GM12878 (cell line): ENCODE measurements around the gene DNAJC17. TPM values are rescaled to one million over a fixed set of nuclear protein-coding genes. Genes with fewer than 3 reads are reported as not detected.

ENCODE experiments used
- ATAC-seq: fragments of 200-7000 bp; cut with Tn5 transposase; 3 replicates; pipeline ENCODE4 v1.9.1; 2020; ENCODE audit warnings: mild to moderate bottlenecking, moderate library complexity
- BruUV-seq: library from RNA; stranded (reverse); fragments of 400-500 nt; replicated peaks from 2 replicates; lab custom pipeline; 2021; lab: Mats Ljungman, UMichigan
- CTCF ChIA-PET: fragments of 300-600 bp; sonication (Branson Sonifier 250); formaldehyde crosslinking; extraction: SDS; loops from one replicate; lab custom pipeline; 2021; ENCODE audit warnings: inconsistent platforms; lab: Yijun Ruan, JAX
- POLR2A ChIA-PET: fragments of 350-600 bp; formaldehyde crosslinking; extraction: SDS; loops from one replicate; lab custom pipeline; 2021; ENCODE audit warnings: inconsistent platforms; lab: Charles Lee
- RAD21 ChIA-PET: fragments of 300-600 bp; sonication (Branson Sonifier 250); formaldehyde crosslinking; loops from one replicate; lab custom pipeline; 2023; ENCODE audit warnings: antibody characterized with exemption; ENCODE audit not compliant: unreplicated experiment; lab: Charles Lee
- SMC1A ChIA-PET: fragments of 300-600 bp; sonication (Branson Sonifier 250); formaldehyde crosslinking; loops from one replicate; lab custom pipeline; 2023; ENCODE audit not compliant: unreplicated experiment, uncharacterized antibody; lab: Charles Lee
- DNase-seq: peaks from one replicate; pipeline ENCODE4 v3.0.0-alpha.2; 2011; ENCODE audit warnings: low read depth, low spot score
- FAIRE-seq: peaks from 3 replicates; lab custom pipeline; 2011; peaks lifted over from hg19 to GRCh38; lab: Jason Lieb, UNC
- H2AFZ ChIP-seq: 2 replicates; pipeline ENCODE4 v1.6.0; 2011; ENCODE audit warnings: low read depth, low read length, control low read depth; ENCODE audit not compliant: control insufficient read depth
- H3K27ac ChIP-seq: 2 replicates; pipeline ENCODE4 v1.5.1; 2011; ENCODE audit warnings: control low read depth; ENCODE audit not compliant: control insufficient read depth, insufficient read depth
- H3K27me3 ChIP-seq, 2 experiments: replicated peaks in 1 of 2; 2 replicates each; pipeline versions ENCODE4 v1.6.0 to v1.6.1; 2011; ENCODE audit warnings: low read length in 1 of 2; ENCODE audit not compliant: control insufficient read depth in 2 of 2, insufficient read depth in 2 of 2
- H3K36me3 ChIP-seq, 2 experiments: 2 replicates each; pipeline ENCODE4 v1.5.1; 2011; ENCODE audit warnings: low read length in 1 of 2; ENCODE audit not compliant: control insufficient read depth in 2 of 2, insufficient read depth in 2 of 2
- H3K4me1 ChIP-seq: 2 replicates; pipeline ENCODE4 v1.6.1; 2011; ENCODE audit warnings: mild to moderate bottlenecking, low read length, moderate library complexity, mixed read lengths; ENCODE audit not compliant: control insufficient read depth, insufficient read depth
- H3K4me2 ChIP-seq: 2 replicates; pipeline ENCODE4 v1.6.0; 2011; ENCODE audit warnings: control low read depth; ENCODE audit not compliant: control insufficient read depth, insufficient read depth
- H3K4me3 ChIP-seq: fragments of 200-600 bp; sonication (generic); 2 replicates; pipeline ENCODE4 v1.5.1; 2016
- H3K79me2 ChIP-seq: 2 replicates; pipeline ENCODE4 v1.6.0; 2011; ENCODE audit warnings: low read length; ENCODE audit not compliant: control insufficient read depth, insufficient read depth
- H3K9ac ChIP-seq: 2 replicates; pipeline ENCODE4 v1.8.0; 2011; ENCODE audit warnings: low read length, control low read depth, mixed read lengths; ENCODE audit not compliant: control insufficient read depth, insufficient read depth
- H3K9me3 ChIP-seq: replicated peaks from 3 replicates; pipeline ENCODE4 v1.5.1; 2011; ENCODE audit warnings: mild to moderate bottlenecking, low read length; ENCODE audit not compliant: control insufficient read depth, insufficient read depth
- H4K20me1 ChIP-seq: 2 replicates; pipeline ENCODE4 v1.6.0; 2011; ENCODE audit not compliant: control insufficient read depth, insufficient read depth
- BCL11A ChIP-seq: IDR thresholded peaks from 2 replicates; pipeline ENCODE4 v1.6.1; 2011; ENCODE audit warnings: low read depth, low read length
- BRCA1 ChIP-seq: IDR thresholded peaks from 2 replicates; pipeline ENCODE4 v1.6.1; 2011; ENCODE audit warnings: low read depth, low read length, improper control_type of control experiment
- NFYB ChIP-seq: IDR thresholded peaks from 2 replicates; pipeline ENCODE4 v1.6.1; 2011; ENCODE audit warnings: low read depth, mild to moderate bottlenecking, low read length, improper control_type of control experiment, moderate library complexity; ENCODE audit not compliant: insufficient read depth
- NRF1 ChIP-seq: conservative IDR thresholded peaks from 2 replicates; pipeline ENCODE4 v1.6.1; 2011; ENCODE audit warnings: mild to moderate bottlenecking, low read depth, low read length, improper control_type of control experiment
- PAX5 ChIP-seq: IDR thresholded peaks from 2 replicates; pipeline ENCODE4 v1.6.1; 2011; ENCODE audit warnings: low read depth, low read length, borderline replicate concordance
- RBBP5 ChIP-seq: fragments of 200-600 bp; sonication (generic); conservative IDR thresholded peaks from 2 replicates; pipeline ENCODE4 v1.6.1; 2016
- SMAD1 ChIP-seq: fragments of 450-650 bp; IDR thresholded peaks from 2 replicates; pipeline ENCODE4 v1.6.1; 2018; ENCODE audit warnings: mild to moderate bottlenecking, low read depth; ENCODE audit not compliant: partially characterized antibody
- WGBS: methylation state at CpG from one replicate; pipeline ENCODE4 v1.1.6; 2016; ENCODE audit warnings: low lambda C conversion rate; ENCODE audit not compliant: insufficient replicate concordance, insufficient coverage; ENCODE audit errors: missing lambda C conversion rate; 5-methylcytosine and 5-hydroxymethylcytosine counted together
- in situ Hi-C: fragments of 300-500 bp; cut with MboI; formaldehyde crosslinking; loops from 9 replicates; pipeline ENCODE4 v1.14.3; 2018; ENCODE audit warnings: mixed read lengths
- intact Hi-C: fragments of 100-400 bp; cut with micrococcal nuclease; formaldehyde crosslinking; loops from one replicate; pipeline ENCODE4 v1.14.2; 2022; ENCODE audit not compliant: unreplicated experiment
- polyA plus RNA-seq, 11 experiments: library from polyadenylated mRNA; depleted of rRNA in 4 of 11; unstranded in 6 of 11; stranded (reverse) in 5 of 11; fragments of >200 nt; fragmentation: Nextera tagmentation in 4 of 11; fragmentation: Illumina TruSeq in 1 of 11; extraction: Ambion mirVana in 4 of 11; extraction: Trizol in 1 of 11; gene quantifications; 1 replicate in 1 of 11; 2 replicates in 10 of 11; pipeline versions ENCODE4 v1.2.1 to v1.2.3, GENCODE V29; 2011 to 2016; ENCODE audit warnings: inconsistent platforms in 2 of 11, missing spikeins in 2 of 11, low read depth in 1 of 11
- total RNA-seq, 4 experiments: library from RNA; depleted of rRNA in 3 of 4; stranded (reverse); fragments of >200 nt in 3 of 4; fragmentation: Illumina TruSeq in 1 of 4; extraction: Trizol in 1 of 4; gene quantifications; 2 replicates each; pipeline versions ENCODE4 v1.2.1 to v1.2.3, GENCODE V29; 2013 to 2021
- TF ChIP-seq, protein P1 (sequence below): fragments of 450-650 bp; IDR thresholded peaks from 2 replicates; pipeline ENCODE4 v1.6.1; 2016; ENCODE audit warnings: mild to moderate bottlenecking, moderate library complexity, borderline replicate concordance
- TF ChIP-seq, protein P2 (sequence below): fragments of 450-650 bp; IDR thresholded peaks from 2 replicates; pipeline ENCODE4 v1.6.1; 2016; ENCODE audit warnings: mild to moderate bottlenecking
- TF ChIP-seq, protein P3 (sequence below): fragments of 450-650 bp; conservative IDR thresholded peaks from 2 replicates; pipeline ENCODE4 v1.6.1; 2017; ENCODE audit warnings: mild to moderate bottlenecking, moderate library complexity

DNAJC17 gene
- total and polyA plus RNA-seq, 10 of the 15 experiments (the other 5 are each of a cell fraction or from before 2014, with no cell fraction given): 6.1 to 62.8 (median 45.4) TPM

DNA sequence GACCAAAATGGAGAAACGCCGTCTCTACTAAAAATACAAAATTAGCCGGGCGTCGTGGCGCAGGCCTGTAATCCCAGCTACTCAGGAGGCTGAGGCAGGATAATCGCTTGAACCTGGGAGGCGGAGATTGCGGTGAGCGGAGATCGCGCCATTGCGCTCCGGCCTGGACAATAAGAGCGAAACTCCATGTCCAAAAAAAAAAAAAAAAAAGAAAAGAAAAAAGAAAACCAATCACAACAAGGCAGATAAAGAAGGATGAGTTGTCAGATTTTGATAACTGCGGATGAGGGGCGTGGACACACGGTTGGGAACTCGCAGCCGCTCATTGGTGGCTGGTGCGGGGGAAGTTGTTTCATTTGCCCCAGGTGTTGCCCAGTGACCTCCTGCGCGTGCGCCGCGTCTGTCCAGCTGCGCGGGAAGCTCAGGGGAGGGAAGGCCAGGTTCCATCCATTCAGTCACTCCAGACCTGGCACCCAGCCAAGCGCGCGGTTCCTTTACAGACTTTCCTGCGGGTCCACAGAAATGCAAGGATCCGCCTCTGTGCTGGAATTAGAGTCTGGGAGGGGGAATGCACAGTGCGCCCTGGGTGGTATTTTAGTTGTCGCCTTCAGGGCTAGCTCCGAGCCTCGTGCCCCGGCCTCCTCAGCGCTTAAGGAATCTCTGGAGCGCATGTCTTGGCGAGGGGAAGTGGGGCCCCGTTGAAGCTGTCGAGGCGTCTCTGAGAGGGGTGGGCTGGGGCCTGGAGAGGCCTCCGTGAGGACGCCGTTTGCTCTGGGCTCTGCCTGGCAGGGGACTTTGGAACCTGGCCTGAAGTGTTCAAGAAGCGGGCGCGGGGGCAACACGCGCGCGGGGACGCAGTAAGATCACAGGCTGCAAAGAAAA is 44.1 kb downstream of the DNAJC17 start:
- ChIA-PET SMC1A (interaction anchor here (0.8 to 1.9 kb wide), 4 partner anchors 12 to 115 kb away, joined by 3 to 6 read pairs (median 3); partner anchors contain the start of gene RAD51), CTCF (interaction anchor here (0.9 to 1.7 kb wide), 4 partner anchors 20 to 194 kb away, joined by 3 to 4 read pairs (median 3); partner anchors contain the start of gene RPUSD2), POLR2A (interaction anchor here (0.6 to 2.9 kb wide), 4 partner anchors 11 to 108 kb away, joined by 3 to 13 read pairs (median 4); partner anchors contain the start of gene RAD51), RAD21 (interaction anchor here (0.6 to 1.4 kb wide), 4 partner anchors 9 to 174 kb away, joined by 3 to 4 read pairs (median 4); no protein-coding TSS in a partner anchor)
- Histone ChIP-seq H3K27me3 (no peaks in the 10 kb centered on the region), H3K36me3 (no peaks in the 10 kb centered on the region; a peak in 2 of 4 replicates), H3K79me2 (no peaks in the 10 kb centered on the region), H3K4me3 (peak overlapping the region; percentile 78), H3K4me1 (peaks cover 13% of the 10 kb centered on the region; the same call in 1 of the 2 replicates), H4K20me1 (no peaks in the 10 kb centered on the region), H3K27ac (peak overlapping the region; percentile 38), H3K4me2 (peak overlapping the region; percentile 85), H2AFZ (peak overlapping the region; percentile 81), H3K9me3 (no peaks in the 10 kb centered on the region), H3K9ac (peak overlapping the region; percentile 45)
- no TSS peak for BruUV-seq
- no peak for FAIRE-seq
- ATAC-seq: peak; percentile 7; the same call in 2 of the 3 replicates
- DNase-seq: no peak
- in situ Hi-C loops: no loop called here
- intact Hi-C loops: no loop called here
- TF ChIP-seq NFYB: 0 out of 2 replicates have a peak, but pooled peaks have one; percentile 15
- no peak for TF ChIP-seq PAX5
- TF ChIP-seq SMAD1: peak; percentile 68
- TF ChIP-seq, protein P1, sequence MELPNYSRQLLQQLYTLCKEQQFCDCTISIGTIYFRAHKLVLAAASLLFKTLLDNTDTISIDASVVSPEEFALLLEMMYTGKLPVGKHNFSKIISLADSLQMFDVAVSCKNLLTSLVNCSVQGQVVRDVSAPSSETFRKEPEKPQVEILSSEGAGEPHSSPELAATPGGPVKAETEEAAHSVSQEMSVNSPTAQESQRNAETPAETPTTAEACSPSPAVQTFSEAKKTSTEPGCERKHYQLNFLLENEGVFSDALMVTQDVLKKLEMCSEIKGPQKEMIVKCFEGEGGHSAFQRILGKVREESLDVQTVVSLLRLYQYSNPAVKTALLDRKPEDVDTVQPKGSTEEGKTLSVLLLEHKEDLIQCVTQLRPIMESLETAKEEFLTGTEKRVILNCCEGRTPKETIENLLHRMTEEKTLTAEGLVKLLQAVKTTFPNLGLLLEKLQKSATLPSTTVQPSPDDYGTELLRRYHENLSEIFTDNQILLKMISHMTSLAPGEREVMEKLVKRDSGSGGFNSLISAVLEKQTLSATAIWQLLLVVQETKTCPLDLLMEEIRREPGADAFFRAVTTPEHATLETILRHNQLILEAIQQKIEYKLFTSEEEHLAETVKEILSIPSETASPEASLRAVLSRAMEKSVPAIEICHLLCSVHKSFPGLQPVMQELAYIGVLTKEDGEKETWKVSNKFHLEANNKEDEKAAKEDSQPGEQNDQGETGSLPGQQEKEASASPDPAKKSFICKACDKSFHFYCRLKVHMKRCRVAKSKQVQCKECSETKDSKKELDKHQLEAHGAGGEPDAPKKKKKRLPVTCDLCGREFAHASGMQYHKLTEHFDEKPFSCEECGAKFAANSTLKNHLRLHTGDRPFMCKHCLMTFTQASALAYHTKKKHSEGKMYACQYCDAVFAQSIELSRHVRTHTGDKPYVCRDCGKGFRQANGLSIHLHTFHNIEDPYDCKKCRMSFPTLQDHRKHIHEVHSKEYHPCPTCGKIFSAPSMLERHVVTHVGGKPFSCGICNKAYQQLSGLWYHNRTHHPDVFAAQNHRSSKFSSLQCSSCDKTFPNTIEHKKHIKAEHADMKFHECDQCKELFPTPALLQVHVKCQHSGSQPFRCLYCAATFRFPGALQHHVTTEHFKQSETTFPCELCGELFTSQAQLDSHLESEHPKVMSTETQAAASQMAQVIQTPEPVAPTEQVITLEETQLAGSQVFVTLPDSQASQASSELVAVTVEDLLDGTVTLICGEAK: peak; percentile 13; the same call in 1 of the 2 replicates
- TF ChIP-seq, protein P2, sequence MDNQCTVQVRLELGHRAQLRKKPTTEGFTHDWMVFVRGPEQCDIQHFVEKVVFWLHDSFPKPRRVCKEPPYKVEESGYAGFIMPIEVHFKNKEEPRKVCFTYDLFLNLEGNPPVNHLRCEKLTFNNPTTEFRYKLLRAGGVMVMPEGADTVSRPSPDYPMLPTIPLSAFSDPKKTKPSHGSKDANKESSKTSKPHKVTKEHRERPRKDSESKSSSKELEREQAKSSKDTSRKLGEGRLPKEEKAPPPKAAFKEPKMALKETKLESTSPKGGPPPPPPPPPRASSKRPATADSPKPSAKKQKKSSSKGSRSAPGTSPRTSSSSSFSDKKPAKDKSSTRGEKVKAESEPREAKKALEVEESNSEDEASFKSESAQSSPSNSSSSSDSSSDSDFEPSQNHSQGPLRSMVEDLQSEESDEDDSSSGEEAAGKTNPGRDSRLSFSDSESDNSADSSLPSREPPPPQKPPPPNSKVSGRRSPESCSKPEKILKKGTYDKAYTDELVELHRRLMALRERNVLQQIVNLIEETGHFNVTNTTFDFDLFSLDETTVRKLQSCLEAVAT: peak; percentile 32; the same call in 1 of the 2 replicates
- TF ChIP-seq NRF1: peak; percentile 44; the same call in 1 of the 2 replicates
- TF ChIP-seq RBBP5: no peak
- no peak for TF ChIP-seq BCL11A
- no peak for TF ChIP-seq BRCA1
- TF ChIP-seq, protein P3, sequence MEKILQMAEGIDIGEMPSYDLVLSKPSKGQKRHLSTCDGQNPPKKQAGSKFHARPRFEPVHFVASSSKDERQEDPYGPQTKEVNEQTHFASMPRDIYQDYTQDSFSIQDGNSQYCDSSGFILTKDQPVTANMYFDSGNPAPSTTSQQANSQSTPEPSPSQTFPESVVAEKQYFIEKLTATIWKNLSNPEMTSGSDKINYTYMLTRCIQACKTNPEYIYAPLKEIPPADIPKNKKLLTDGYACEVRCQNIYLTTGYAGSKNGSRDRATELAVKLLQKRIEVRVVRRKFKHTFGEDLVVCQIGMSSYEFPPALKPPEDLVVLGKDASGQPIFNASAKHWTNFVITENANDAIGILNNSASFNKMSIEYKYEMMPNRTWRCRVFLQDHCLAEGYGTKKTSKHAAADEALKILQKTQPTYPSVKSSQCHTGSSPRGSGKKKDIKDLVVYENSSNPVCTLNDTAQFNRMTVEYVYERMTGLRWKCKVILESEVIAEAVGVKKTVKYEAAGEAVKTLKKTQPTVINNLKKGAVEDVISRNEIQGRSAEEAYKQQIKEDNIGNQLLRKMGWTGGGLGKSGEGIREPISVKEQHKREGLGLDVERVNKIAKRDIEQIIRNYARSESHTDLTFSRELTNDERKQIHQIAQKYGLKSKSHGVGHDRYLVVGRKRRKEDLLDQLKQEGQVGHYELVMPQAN: 0 out of 2 replicates have a peak, but pooled peaks have one; percentile 17
- WGBS: 15% methylated on average over 46 of the region's 55 CpGs
